ENCODE results near the gene CAPS2.

DNA sequence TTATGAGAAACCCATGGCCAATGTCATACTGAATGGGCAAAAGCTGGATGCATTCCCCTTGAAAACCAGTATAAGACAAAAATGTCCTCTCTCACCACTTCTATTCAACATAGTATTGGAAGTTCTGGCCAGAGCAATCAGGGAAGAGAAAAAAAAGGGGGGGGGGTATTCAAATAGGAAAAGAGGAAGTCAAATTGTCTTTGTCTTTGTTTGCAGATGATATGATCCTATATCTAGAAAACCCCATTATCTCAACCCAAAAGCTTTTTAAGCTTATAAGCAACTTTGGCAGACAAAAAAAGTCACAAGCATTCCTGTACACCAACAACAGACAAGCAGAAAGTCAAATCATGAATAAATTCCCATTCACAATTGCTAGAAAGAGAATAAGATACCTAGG lies 23.9 kb upstream of the CAPS2 start:
- TF ChIP-seq, protein P1, sequence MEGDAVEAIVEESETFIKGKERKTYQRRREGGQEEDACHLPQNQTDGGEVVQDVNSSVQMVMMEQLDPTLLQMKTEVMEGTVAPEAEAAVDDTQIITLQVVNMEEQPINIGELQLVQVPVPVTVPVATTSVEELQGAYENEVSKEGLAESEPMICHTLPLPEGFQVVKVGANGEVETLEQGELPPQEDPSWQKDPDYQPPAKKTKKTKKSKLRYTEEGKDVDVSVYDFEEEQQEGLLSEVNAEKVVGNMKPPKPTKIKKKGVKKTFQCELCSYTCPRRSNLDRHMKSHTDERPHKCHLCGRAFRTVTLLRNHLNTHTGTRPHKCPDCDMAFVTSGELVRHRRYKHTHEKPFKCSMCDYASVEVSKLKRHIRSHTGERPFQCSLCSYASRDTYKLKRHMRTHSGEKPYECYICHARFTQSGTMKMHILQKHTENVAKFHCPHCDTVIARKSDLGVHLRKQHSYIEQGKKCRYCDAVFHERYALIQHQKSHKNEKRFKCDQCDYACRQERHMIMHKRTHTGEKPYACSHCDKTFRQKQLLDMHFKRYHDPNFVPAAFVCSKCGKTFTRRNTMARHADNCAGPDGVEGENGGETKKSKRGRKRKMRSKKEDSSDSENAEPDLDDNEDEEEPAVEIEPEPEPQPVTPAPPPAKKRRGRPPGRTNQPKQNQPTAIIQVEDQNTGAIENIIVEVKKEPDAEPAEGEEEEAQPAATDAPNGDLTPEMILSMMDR (IDR thresholded peaks at IDR 0.05): no peak
- no peak for TF ChIP-seq EP300 (IDR thresholded peaks at IDR 0.05)
